NCI-H2029 (cell line): ENCODE measurements around the gene CTNND1.
A peak's percentile ranks its signal among the peaks of the same experiment; 100 is the strongest.

Source experiments
- DNase-seq: peaks from one replicate; lab custom pipeline; 2025; lab: John Stamatoyannopoulos, UW

The CTNND1 gene

GRCh38 chr11:57762235-57762861, 746 bp downstream of the CTNND1 start:
- no peak for DNase-seq

- peak; percentile 9 for DNase-seq
Measured at GRCh38 chr11:57763568-57763967, 2.0 kb downstream of the CTNND1 start.

GRCh38 chr11:57764021-57764420, 2.4 kb downstream of the CTNND1 start:
- DNase-seq: no peak

GRCh38 chr11:57764566-57764965, 3.0 kb downstream of the CTNND1 start:
- no peak for DNase-seq

GRCh38 chr11:57764972-57765371, 3.4 kb downstream of the CTNND1 start:
- no peak for DNase-seq

GRCh38 chr11:57770793-57771192, 9.2 kb downstream of the CTNND1 start:
- DNase-seq: no peak

- DNase-seq: no peak
Measured at GRCh38 chr11:57771365-57771764, 9.8 kb downstream of the CTNND1 start.

- DNase-seq: no peak
Measured at GRCh38 chr11:57772562-57772961, 11.0 kb downstream of the CTNND1 start.

GRCh38 chr11:57773026-57773598, 11.5 kb downstream of the CTNND1 start:
- no peak for DNase-seq

- no peak for DNase-seq
Measured at GRCh38 chr11:57775491-57775890, 13.9 kb downstream of the CTNND1 start.

- DNase-seq: no peak
Measured at GRCh38 chr11:57776031-57776521, 14.5 kb downstream of the CTNND1 start.

GRCh38 chr11:57776577-57777210, 15.1 kb downstream of the CTNND1 start:
- DNase-seq: no peak

GRCh38 chr11:57777969-57778317, 16.3 kb downstream of the CTNND1 start:
- no peak for DNase-seq

GRCh38 chr11:57778318-57779037, 16.9 kb downstream of the CTNND1 start:
- peak; percentile 77 for DNase-seq

GRCh38 chr11:57779276-57779675, 17.7 kb downstream of the CTNND1 start:
- no peak for DNase-seq

GRCh38 chr11:57781529-57781943, 19.9 kb downstream of the CTNND1 start:
- DNase-seq: peak; percentile 18

- no peak for DNase-seq
Measured at GRCh38 chr11:57785072-57785471, 23.5 kb downstream of the CTNND1 start.

- DNase-seq: peak; percentile 1
Measured at GRCh38 chr11:57786436-57786835, 24.8 kb downstream of the CTNND1 start.

- DNase-seq: no peak
Measured at GRCh38 chr11:57787006-57787604, 25.5 kb downstream of the CTNND1 start.

GRCh38 chr11:57787920-57788702, 26.5 kb downstream of the CTNND1 start:
- DNase-seq: no peak

GRCh38 chr11:57788703-57789088, 27.1 kb downstream of the CTNND1 start:
- no peak for DNase-seq
